H1 (cell line): ENCODE measurements around the gene SPATA32. TPM values are rescaled to one million over a fixed set of nuclear protein-coding genes. Genes with fewer than 3 reads are reported as not detected.

Experiments
- CEBPB ChIP-seq: IDR thresholded peaks from 2 replicates; pipeline ENCODE4 v1.6.1; 2012; ENCODE audit warnings: low read depth, low read length
- CREB1 ChIP-seq: IDR thresholded peaks from 2 replicates; pipeline ENCODE4 v1.6.1; 2012; ENCODE audit warnings: inconsistent platforms
- GABPA ChIP-seq: IDR thresholded peaks from 2 replicates; pipeline ENCODE4 v1.6.1; 2011; ENCODE audit warnings: mild to moderate bottlenecking, low read length, moderate library complexity, borderline replicate concordance; ENCODE audit not compliant: insufficient read depth
- KDM1A ChIP-seq: fragments of 200-600, 300-600 bp; sonication (generic); IDR thresholded peaks from 2 replicates; pipeline ENCODE4 v1.7.1; 2016; ENCODE audit warnings: mild to moderate bottlenecking, low read length, borderline replicate concordance
- PHF8 ChIP-seq: fragments of 200-600 bp; sonication (generic); conservative IDR thresholded peaks from 2 replicates; pipeline ENCODE4 v1.7.1; 2012; ENCODE audit warnings: low read depth, mild to moderate bottlenecking, inconsistent platforms, low read length, moderate library complexity
- SP1 ChIP-seq: IDR thresholded peaks from 2 replicates; pipeline ENCODE4 v1.6.1; 2011; ENCODE audit warnings: low read depth, low read length
- polyA plus RNA-seq, 7 experiments: library from polyadenylated mRNA; depleted of rRNA in 3 of 7; stranded (reverse) in 5 of 7; unstranded in 2 of 7; fragments of >200 nt in 5 of 7; fragments of 200-250 nt in 2 of 7; gene quantifications; 1 replicate in 5 of 7; 2 replicates in 1 of 7; 4 replicates in 1 of 7; pipeline versions ENCODE4 v1.2.1 to v1.2.3, GENCODE V29; 2011 to 2013; ENCODE audit warnings: missing spikeins in 2 of 7, mixed read lengths in 2 of 7
- total RNA-seq: library from RNA; stranded (reverse); fragmentation: NEBNext Ultra II Directional; extraction: Animal tissue kit (Norgen Biotek cat#: 25700); gene quantifications from 2 replicates; pipeline ENCODE4 v1.2.1, GENCODE V29; 2021
- TF ChIP-seq, protein P1 (sequence below), 3 experiments: IDR thresholded peaks; 1 replicate in 2 of 3; 2 replicates in 1 of 3; pipeline versions ENCODE4 v1.5.1 to v1.6.1; 2011; ENCODE audit warnings: low read length in 3 of 3, mild to moderate bottlenecking in 3 of 3, inconsistent platforms in 2 of 3, low read depth in 1 of 3, moderate library complexity in 1 of 3; ENCODE audit not compliant: insufficient read depth in 1 of 3; ENCODE audit errors: control extremely low read depth in 1 of 3
- TF ChIP-seq, protein P2 (sequence below): IDR thresholded peaks from 2 replicates; pipeline ENCODE4 v1.6.1; 2011; ENCODE audit warnings: low read depth, mild to moderate bottlenecking, low read length; ENCODE audit not compliant: insufficient read depth

The SPATA32 gene
- total and polyA plus RNA-seq, 2 of the 8 experiments (the other 6 are each of a cell fraction or from before 2014, with no cell fraction given), result 0.24 TPM; not detected in 1

DNA sequence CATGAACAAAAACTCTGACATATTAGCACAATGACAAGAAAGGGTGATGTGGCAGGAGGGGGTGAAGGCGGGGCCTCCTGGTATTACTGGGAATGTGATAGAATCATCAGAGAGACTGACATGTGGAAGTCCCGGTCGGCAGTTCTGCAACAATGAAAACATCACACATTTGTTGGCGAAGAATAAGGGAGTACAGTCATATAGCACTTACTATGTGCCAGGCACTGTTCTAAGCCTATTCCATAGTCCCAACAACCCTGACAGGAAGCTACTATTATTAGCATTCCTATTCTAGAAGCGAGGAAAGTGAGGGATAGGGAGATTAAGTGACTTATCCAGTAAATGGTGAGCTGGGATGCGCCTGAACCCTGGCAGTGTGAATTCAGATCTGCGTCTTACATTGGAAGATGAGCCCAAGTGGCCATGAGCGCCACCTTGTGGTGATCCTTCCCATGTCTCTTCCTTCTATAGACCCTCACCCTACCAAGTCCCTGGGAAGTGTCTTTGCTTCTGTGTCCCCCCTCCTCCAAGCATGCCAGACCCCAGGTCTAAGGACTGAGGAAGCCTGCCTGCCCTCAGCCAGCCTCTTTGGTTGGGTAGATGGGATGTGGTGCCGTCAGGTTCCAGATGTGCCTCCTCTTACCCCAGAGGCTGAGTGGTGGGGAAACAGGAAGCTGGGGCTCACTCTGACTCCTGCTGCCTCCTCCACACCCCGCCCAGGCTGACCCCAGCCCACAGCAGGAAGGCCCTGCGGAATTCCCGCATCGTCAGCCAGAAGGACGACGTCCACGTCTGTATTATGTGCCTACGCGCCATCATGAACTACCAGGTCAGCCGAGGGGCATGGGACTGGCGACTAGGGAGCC lies 26.2 kb downstream of the SPATA32 start (continued):
- TF ChIP-seq, protein P1, sequence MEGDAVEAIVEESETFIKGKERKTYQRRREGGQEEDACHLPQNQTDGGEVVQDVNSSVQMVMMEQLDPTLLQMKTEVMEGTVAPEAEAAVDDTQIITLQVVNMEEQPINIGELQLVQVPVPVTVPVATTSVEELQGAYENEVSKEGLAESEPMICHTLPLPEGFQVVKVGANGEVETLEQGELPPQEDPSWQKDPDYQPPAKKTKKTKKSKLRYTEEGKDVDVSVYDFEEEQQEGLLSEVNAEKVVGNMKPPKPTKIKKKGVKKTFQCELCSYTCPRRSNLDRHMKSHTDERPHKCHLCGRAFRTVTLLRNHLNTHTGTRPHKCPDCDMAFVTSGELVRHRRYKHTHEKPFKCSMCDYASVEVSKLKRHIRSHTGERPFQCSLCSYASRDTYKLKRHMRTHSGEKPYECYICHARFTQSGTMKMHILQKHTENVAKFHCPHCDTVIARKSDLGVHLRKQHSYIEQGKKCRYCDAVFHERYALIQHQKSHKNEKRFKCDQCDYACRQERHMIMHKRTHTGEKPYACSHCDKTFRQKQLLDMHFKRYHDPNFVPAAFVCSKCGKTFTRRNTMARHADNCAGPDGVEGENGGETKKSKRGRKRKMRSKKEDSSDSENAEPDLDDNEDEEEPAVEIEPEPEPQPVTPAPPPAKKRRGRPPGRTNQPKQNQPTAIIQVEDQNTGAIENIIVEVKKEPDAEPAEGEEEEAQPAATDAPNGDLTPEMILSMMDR (IDR thresholded peaks at IDR 0.05; ENCODE audit: control extremely low read depth in 1 of 3, insufficient read depth in 1 of 3, low read depth in 1 of 3, low read length in 3 of 3), result peak; percentile 81 to 95 (median 82)
- TF ChIP-seq KDM1A, result no peak
- TF ChIP-seq CREB1, result 0 out of 2 replicates have a peak, but pooled peaks have one; percentile 7
- peak; percentile 47; the same call in 1 of the 2 replicates for TF ChIP-seq GABPA
- TF ChIP-seq, protein P2, sequence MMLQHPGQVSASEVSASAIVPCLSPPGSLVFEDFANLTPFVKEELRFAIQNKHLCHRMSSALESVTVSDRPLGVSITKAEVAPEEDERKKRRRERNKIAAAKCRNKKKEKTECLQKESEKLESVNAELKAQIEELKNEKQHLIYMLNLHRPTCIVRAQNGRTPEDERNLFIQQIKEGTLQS, result no peak
- no peak for TF ChIP-seq SP1
- TF ChIP-seq PHF8, result no peak
- no peak for TF ChIP-seq CEBPB
- TF ChIP-seq, all 59 proteins: peak for 6
